ENCODE data around the gene DSG3.

DSG3 gene

DNA sequence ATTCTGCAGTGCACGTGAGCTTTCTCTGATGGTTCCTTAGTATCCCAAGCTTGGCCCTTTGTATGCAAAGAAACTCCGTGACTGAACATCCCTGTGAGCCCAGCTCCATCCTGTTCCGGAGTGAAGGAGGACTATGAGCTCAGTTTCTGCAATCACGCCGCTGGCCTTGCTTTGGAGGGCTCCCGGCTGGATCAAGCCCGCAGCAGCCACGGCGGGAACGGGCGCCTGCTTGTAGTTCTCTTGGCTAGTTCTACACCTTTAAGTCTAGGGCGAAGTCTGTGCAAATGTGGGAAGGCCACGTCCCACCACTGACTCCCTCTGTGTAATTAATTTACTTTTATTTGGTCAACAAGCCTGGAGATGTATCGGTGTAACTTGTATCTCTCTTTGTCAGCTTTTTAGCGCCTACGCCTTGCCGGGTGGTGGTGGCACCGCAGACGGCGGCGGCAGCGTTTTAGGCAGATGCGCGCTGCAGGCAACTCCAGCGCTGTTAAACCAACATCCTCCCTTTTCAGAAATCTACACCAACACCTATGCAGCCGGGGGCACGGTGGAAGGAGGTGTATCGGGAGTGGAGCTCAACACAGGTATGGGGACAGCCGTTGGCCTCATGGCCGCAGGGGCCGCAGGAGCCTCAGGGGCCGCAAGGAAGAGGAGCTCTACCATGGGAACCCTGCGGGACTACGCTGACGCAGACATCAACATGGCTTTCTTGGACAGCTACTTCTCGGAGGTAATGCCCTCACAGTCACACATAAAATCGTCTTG is 36.6 kb upstream of the DSG3 start:
- Histone ChIP-seq H3K4me3 (no peak overlapping the region), H3K9me3 (ENCODE audit: low read depth, low read length) (no peaks in the 10 kb centered on the region), H3K36me3 (ENCODE audit: insufficient read depth, low read length) (no peaks in the 10 kb centered on the region), H3K27ac (no peak overlapping the region), H3K9ac (ENCODE audit: insufficient read length) (no peak overlapping the region)
- TF ChIP-seq EZH2 (IDR thresholded peaks at IDR 0.05): no peak
- TF ChIP-seq POLR2AphosphoS5 (IDR thresholded peaks at IDR 0.05; ENCODE audit: borderline replicate concordance, low read depth, low read length): no peak
- TF ChIP-seq FOXP2 (optimal IDR thresholded peaks at IDR 0.05; ENCODE audit: control extremely low read depth, extremely low read length, insufficient read depth): no peak
- no peak for DNase-seq (ENCODE audit: low read depth, low spot score)

DNA sequence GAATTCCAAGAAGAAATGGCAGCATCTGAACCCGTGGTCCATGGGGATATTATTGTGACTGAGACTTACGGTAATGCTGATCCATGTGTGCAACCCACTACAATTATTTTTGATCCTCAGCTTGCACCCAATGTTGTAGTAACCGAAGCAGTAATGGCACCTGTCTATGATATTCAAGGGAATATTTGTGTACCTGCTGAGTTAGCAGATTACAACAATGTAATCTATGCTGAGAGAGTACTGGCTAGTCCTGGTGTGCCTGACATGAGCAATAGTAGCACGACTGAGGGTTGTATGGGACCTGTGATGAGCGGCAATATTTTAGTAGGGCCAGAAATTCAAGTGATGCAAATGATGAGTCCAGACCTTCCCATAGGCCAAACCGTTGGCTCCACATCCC is 34.4 kb upstream of the DSG3 start:
- Histone ChIP-seq H3K9me3 (ENCODE audit: low read depth, low read length) (no peaks in the 10 kb centered on the region), H3K4me3 (no peak overlapping the region), H3K27ac (no peak overlapping the region), H3K36me3 (ENCODE audit: insufficient read depth, low read length) (no peaks in the 10 kb centered on the region), H3K9ac (ENCODE audit: insufficient read length) (no peak overlapping the region)
- TF ChIP-seq EZH2 (IDR thresholded peaks at IDR 0.05) (no peak), FOXP2 (optimal IDR thresholded peaks at IDR 0.05; ENCODE audit: control extremely low read depth, extremely low read length, insufficient read depth) (no peak), POLR2AphosphoS5 (IDR thresholded peaks at IDR 0.05; ENCODE audit: borderline replicate concordance, low read depth, low read length) (no peak)
- DNase-seq (ENCODE audit: low read depth, low spot score): no peak

DNA sequence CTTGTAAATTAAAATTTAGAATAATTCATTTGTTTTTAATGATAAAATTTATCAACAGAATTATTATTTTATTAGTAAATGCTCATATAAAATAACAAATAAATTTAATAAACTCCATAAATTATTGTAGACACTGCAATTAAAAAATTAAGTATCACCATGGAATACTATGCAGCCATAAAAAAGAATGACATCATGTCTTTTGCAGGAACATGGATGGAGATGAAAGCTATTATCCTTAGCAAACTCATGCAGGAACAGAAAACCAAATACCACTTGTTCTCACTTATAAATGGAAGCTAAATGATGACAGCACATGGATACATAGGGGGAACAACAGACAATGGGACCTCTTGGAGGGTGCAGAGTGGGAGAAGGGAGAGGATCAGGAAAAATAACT is 29.7 kb upstream of the DSG3 start:
- Histone ChIP-seq H3K9me3 (ENCODE audit: low read depth, low read length) (no peaks in the 10 kb centered on the region), H3K36me3 (ENCODE audit: insufficient read depth, low read length) (no peaks in the 10 kb centered on the region)
- TF ChIP-seq FOXP2 (optimal IDR thresholded peaks at IDR 0.05; ENCODE audit: control extremely low read depth, extremely low read length, insufficient read depth): no peak
- no peak for TF ChIP-seq EZH2 (IDR thresholded peaks at IDR 0.05)
- no peak for TF ChIP-seq POLR2AphosphoS5 (IDR thresholded peaks at IDR 0.05; ENCODE audit: borderline replicate concordance, low read depth, low read length)

DNA sequence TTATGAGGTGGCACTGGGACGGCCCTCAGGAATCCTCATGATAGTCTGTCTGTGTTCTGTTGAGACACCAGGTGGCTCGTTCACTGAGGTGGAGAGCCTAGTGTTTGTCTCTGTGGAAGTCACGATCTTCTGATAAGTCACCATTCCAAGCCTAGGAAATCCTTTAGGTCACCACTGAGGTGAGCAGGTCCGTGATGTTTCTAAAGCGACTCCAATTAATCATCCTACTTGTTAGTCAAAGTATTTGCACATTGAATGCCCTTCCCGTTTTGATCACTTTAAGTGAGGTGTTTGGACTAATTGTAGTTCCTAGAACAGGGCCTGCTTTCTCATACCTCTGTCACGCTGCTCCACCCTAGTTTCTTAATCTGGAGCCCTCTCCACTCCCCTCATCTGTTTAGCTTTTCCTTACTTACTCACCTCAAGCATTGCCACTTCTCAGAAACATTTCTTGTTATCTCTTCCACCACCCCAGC is 28.0 kb upstream of the DSG3 start:
- H3K9me3 ChIP-seq (ENCODE audit: low read depth, low read length): no peaks in the 10 kb centered on the region
- TF ChIP-seq FOXP2 (optimal IDR thresholded peaks at IDR 0.05; ENCODE audit: control extremely low read depth, extremely low read length, insufficient read depth) (no peak), POLR2AphosphoS5 (IDR thresholded peaks at IDR 0.05; ENCODE audit: borderline replicate concordance, low read depth, low read length) (no peak), EZH2 (IDR thresholded peaks at IDR 0.05) (no peak)

More for the DNA sequence above, 29.7 kb upstream of the DSG3 start:
- Histone ChIP-seq H3K9ac (ENCODE audit: insufficient read length) (no peak overlapping the region), H3K27ac (no peak overlapping the region), H3K4me3 (no peak overlapping the region)
- no peak for DNase-seq (ENCODE audit: low read depth, low spot score)

DNA sequence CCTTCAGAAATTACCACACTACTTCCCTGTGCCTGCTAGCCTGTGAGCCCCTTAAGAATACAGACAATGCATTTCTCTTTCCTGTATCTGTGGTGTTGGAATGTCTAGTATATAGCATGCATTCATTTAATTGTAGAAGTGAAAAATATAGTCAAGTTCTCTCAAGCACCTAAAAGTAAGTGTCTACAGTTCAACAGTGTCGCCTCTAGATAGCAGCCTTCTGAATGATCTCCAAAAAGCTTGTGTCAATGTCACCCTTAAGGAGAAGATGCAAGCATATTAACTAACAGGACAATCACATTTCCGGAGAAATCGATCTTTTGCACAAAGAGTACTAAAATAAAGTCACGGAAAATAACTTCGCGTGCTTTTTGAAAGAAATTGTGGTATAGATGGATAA is 27.5 kb upstream of the DSG3 start:
- TF ChIP-seq POLR2AphosphoS5 (IDR thresholded peaks at IDR 0.05; ENCODE audit: borderline replicate concordance, low read depth, low read length) (no peak), FOXP2 (optimal IDR thresholded peaks at IDR 0.05; ENCODE audit: control extremely low read depth, extremely low read length, insufficient read depth) (no peak), EZH2 (IDR thresholded peaks at IDR 0.05) (no peak)
- Histone ChIP-seq H3K27ac (no peak overlapping the region), H3K4me3 (no peak overlapping the region), H3K36me3 (ENCODE audit: insufficient read depth, low read length) (no peaks in the 10 kb centered on the region), H3K9ac (ENCODE audit: insufficient read length) (no peak overlapping the region), H3K9me3 (ENCODE audit: low read depth, low read length) (no peaks in the 10 kb centered on the region)
- DNase-seq (ENCODE audit: low read depth, low spot score): no peak

More for the DNA sequence above, 28.0 kb upstream of the DSG3 start:
- H3K4me3 ChIP-seq: no peak overlapping the region
- H3K27ac ChIP-seq: no peak overlapping the region
- no peaks in the 10 kb centered on the region for H3K36me3 ChIP-seq (ENCODE audit: insufficient read depth, low read length)
- no peak overlapping the region for H3K9ac ChIP-seq (ENCODE audit: insufficient read length)
- no peak for DNase-seq (ENCODE audit: low read depth, low spot score)

DNA sequence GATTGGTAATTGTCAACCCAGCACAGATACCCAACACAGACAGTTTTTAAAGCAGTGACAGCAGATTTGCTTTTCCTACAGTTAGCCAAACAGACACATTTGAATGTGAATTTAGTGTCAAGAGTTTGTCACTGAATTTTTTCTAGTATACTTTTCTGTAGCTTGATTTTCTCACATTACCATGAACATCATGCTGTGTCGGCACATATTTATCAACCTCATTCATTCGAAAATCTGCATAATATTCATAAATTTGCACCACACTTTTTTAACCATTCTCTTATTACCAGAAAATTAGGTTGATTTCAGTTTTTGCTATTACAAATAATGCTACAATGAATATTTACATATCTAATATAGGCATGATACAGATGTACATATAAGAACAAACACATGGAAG is 27.0 kb upstream of the DSG3 start:
- TF ChIP-seq POLR2AphosphoS5 (IDR thresholded peaks at IDR 0.05; ENCODE audit: borderline replicate concordance, low read depth, low read length) (no peak), FOXP2 (optimal IDR thresholded peaks at IDR 0.05; ENCODE audit: control extremely low read depth, extremely low read length, insufficient read depth) (no peak), EZH2 (IDR thresholded peaks at IDR 0.05) (no peak)
- Histone ChIP-seq H3K27ac (no peak overlapping the region), H3K9me3 (ENCODE audit: low read depth, low read length) (no peaks in the 10 kb centered on the region), H3K9ac (ENCODE audit: insufficient read length) (no peak overlapping the region), H3K4me3 (no peak overlapping the region), H3K36me3 (ENCODE audit: insufficient read depth, low read length) (no peaks in the 10 kb centered on the region)
- DNase-seq (ENCODE audit: low read depth, low spot score): no peak

DNA sequence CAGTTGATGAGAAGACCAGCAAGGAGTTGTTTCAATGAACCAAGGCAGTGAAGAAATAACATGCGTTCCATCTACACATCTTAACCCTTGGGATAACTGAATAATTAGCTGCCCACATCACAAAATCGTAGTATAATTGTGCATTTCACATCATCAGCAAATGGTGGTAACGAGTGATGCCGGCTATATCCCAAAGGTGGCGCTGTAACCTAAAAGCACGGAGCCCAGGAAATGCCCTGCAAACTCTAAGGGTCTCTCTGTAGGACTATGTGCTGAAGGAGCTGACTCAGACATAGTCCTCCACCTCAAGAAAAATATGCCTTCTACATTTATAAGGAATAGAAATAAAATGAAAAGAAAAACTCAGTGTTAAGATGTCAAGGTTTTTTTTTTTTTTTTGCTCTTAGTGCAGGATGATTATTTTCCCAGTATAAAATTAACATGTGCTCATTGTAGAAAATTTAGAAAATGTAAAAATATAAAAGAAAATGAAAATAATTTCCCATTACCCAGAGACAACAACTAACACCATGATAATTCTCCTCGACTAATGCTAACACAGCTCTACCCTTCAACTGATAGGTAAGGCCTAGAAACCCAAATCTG is 23.1 kb upstream of the DSG3 start:
- Histone ChIP-seq H3K27ac (no peak overlapping the region), H3K9ac (ENCODE audit: insufficient read length) (no peak overlapping the region), H3K36me3 (ENCODE audit: insufficient read depth, low read length) (no peaks in the 10 kb centered on the region), H3K4me3 (no peak overlapping the region), H3K9me3 (ENCODE audit: low read depth, low read length) (no peaks in the 10 kb centered on the region)
- no peak for TF ChIP-seq FOXP2 (optimal IDR thresholded peaks at IDR 0.05; ENCODE audit: control extremely low read depth, extremely low read length, insufficient read depth)
- TF ChIP-seq EZH2 (IDR thresholded peaks at IDR 0.05): no peak
- TF ChIP-seq POLR2AphosphoS5 (IDR thresholded peaks at IDR 0.05; ENCODE audit: borderline replicate concordance, low read depth, low read length): no peak
- DNase-seq (ENCODE audit: low read depth, low spot score): no peak

DNA sequence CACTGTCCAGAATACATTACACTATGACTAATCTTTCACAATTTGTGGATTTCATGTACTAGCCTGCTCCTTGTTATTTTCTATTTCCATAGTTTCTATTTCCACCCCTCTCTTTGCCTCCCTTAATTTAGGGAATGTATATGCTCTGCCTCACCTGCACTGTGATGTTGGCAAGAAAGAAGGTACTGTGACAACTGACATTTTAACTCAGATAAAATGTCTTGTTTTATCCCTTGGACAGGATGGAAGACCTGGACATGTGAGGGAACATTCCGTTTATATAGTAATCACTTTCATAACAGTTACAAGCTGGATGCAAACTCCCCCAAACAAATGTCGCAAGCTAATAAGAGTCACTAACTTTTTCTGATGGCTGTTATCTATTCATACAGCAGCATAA is 21.5 kb upstream of the DSG3 start:
- TF ChIP-seq EZH2 (IDR thresholded peaks at IDR 0.05): no peak
- no peak for TF ChIP-seq POLR2AphosphoS5 (IDR thresholded peaks at IDR 0.05; ENCODE audit: borderline replicate concordance, low read depth, low read length)
- TF ChIP-seq FOXP2 (optimal IDR thresholded peaks at IDR 0.05; ENCODE audit: control extremely low read depth, extremely low read length, insufficient read depth): no peak
- H3K36me3 ChIP-seq (ENCODE audit: insufficient read depth, low read length): no peaks in the 10 kb centered on the region

More for the DNA sequence above, 21.5 kb upstream of the DSG3 start:
- H3K9me3 ChIP-seq (ENCODE audit: low read depth, low read length): no peaks in the 10 kb centered on the region
- no peak overlapping the region for H3K27ac ChIP-seq
- no peak overlapping the region for H3K9ac ChIP-seq (ENCODE audit: insufficient read length)
- no peak for DNase-seq (ENCODE audit: low read depth, low spot score)
- H3K4me3 ChIP-seq: no peak overlapping the region

Data from SK-N-MC (cell line).